GM10248 (cell line): Measurements from ENCODE around the gene AMN.

Source experiments
- CTCF ChIA-PET: fragments of 300-600 bp; sonication (Branson Sonifier 250); formaldehyde crosslinking; extraction: SDS; loops from one replicate; lab custom pipeline; 2021; ENCODE audit warnings: antibody characterized with exemption; lab: Yijun Ruan, JAX
- POLR2A ChIA-PET: fragments of 350-650 bp; sonication (Branson Sonifier 250); formaldehyde crosslinking; extraction: SDS; loops from one replicate; lab custom pipeline; 2020; ENCODE audit warnings: antibody characterized with exemption; lab: Yijun Ruan, JAX
- DNase-seq: peaks from one replicate; pipeline ENCODE4 v3.0.0; 2012; ENCODE audit errors: extremely low spot score
- TF ChIP-seq, protein P1 (sequence below): IDR thresholded peaks from 2 replicates; pipeline ENCODE4 v1.5.1; 2012; ENCODE audit warnings: mild to moderate bottlenecking, low read depth; ENCODE audit errors: extremely low read depth, missing control alignments, control extremely low read depth

AMN gene

DNA sequence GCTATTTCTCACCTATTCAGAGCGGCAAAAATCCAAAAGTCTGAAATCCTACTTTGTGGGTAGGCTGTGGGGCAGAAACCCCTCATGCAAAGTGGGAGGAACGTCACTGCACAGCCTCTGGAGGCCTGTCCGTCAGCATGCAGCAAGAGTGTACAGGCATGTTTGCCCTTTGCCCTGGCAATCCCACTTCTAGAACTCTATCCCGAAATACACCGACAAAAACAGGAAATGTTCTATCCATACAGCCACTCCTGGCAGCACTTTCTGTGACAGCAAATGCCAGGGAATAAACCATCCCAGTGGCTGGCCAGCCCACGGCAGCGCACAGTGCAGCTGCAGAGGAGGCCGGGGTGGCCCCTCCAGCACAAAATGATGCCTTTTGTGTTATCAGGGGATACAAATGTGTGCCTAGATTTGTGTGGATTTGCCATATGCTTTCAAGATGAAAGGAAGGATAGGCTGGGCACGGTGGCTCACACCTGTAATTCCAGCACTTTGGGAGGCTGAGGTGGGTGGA lies 39.7 kb downstream of the AMN start:
- TF ChIP-seq, protein P1, sequence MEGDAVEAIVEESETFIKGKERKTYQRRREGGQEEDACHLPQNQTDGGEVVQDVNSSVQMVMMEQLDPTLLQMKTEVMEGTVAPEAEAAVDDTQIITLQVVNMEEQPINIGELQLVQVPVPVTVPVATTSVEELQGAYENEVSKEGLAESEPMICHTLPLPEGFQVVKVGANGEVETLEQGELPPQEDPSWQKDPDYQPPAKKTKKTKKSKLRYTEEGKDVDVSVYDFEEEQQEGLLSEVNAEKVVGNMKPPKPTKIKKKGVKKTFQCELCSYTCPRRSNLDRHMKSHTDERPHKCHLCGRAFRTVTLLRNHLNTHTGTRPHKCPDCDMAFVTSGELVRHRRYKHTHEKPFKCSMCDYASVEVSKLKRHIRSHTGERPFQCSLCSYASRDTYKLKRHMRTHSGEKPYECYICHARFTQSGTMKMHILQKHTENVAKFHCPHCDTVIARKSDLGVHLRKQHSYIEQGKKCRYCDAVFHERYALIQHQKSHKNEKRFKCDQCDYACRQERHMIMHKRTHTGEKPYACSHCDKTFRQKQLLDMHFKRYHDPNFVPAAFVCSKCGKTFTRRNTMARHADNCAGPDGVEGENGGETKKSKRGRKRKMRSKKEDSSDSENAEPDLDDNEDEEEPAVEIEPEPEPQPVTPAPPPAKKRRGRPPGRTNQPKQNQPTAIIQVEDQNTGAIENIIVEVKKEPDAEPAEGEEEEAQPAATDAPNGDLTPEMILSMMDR: no peak
- ChIA-PET CTCF (no interaction called here), POLR2A (no interaction called here)
- no peak for DNase-seq

DNA sequence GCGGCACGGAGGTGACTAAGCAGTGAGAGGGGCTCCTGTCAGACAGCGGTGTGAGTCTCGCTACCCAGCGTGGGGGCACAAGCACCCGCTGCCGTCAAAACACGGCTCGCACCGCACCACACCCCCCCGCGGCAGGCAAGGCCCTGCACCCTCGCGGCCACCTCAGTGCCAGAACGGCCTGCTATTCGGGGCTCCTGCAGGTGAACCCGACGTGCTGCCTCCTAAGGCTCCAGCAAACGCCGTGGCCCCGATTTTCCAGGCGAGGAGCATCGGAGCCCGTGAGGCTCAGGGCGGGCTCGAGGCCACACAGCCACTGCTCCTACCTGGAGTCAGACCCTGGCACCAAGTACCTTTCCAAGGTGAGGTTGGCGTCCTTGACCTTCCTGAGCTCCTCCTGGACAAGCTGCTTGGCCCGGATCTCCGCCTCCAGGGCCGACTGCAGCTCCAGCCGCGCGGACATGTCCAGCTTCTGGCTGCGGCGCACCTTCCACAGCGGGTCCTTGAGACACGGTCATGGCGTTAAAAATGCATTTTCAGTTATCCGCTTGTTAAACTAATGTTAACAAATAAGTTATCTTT lies 41.8 kb downstream of the AMN start:
- POLR2A ChIA-PET: no interaction called here
- DNase-seq: no peak
- TF ChIP-seq, protein P1: no peak
- CTCF ChIA-PET: no interaction called here

DNA sequence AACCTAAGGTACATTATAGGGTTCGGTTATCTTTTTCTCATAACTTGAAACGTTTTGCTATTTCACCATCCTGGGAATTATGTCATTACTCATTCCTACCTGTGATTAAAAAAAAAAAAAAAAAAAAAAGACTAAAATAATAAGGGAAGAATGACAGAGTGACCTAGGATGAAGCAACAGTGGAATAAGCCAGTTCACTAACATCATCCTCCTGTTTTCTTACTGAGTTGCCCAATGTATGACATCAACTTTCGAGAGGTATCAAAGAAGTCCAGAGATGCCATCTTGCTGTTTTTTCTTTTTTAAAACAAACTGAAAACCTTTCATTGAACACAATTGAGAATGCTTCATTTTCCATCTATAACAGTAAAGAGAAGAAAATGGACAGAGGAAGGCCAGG lies 42.8 kb downstream of the AMN start:
- DNase-seq: no peak
- ChIA-PET POLR2A (no interaction called here), CTCF (interaction anchor here (1.3 kb wide), 1 partner anchor 104 kb away, joined by 3 read pairs; no protein-coding TSS in a partner anchor)
- TF ChIP-seq, protein P1: no peak

DNA sequence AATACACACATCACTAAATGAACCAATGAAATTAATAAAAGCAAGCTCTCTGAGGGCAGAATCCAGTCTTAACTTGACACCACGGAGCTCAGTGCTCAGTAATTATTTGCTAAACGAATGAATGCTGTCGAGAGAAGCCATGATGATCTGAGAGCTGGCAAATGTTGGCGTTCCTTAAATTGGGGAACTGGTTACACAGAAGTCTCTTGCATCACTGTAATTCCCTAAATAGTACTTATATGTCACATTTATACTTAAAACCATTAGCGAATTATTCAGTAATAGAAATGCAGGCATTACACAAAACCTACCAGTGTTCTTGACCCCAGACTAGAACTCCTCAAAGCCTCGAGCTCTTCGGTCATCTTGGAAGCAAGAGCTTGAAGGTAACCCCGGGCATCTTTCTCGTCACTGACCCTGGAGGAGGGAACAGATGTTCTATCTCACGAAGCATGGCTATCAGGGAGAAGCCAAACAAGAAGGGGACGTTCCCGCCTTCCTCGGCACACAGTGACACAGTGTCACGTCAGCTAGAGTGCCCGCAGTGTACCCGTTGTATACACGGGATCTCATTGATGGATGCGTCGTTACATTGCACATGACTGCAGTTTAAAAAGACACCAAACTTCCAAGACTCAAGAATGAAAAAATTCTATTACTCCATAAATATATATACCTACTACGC lies 43.6 kb downstream of the AMN start:
- ChIA-PET POLR2A (no interaction called here), CTCF (interaction anchor here (0.7 to 1.3 kb wide), 2 partner anchors 10 to 103 kb away, joined by 3 read pairs; no protein-coding TSS in a partner anchor)
- TF ChIP-seq, protein P1: no peak
- DNase-seq: no peak

DNA sequence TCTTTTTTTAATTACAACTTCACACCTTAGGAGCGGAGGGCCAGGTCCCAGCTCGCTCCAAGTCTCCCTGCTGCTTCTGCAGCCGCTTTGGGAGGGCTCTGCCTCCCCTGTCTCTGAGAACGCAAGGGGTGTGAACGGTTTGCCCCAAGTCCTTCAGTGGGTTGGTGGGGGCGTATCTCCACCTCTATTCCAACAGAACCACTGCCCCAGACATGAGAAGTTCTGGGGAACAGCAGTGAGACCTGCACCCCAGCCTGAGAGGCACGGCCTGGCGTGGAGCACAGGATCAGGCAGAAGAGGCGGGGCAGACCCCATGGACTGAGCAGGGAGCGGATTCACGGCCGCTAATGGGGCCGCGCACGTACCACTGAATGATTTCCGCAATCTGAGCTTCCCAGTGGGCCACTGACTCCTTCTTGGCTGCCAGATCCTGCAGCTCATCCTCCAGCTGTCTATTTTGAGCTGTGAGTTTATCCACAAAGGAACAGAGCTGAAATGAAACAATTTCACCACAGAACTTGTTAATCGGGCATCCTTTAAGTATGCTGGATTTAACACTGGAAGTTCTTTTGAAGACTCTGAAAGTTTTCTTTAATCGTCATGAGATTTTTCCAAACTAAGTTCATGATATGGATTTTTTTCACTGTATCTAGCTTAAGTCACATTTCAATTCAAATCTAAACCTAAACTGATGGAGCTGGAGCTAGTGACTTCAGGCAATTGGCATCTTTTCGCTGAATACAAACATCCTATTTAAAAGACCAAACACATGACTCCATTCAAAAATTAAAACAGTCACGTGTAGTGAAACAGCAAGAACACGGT lies 44.4 kb downstream of the AMN start:
- ChIA-PET CTCF (interaction anchor here (1.3 to 1.9 kb wide), 3 partner anchors 9 to 273 kb away, joined by 3 to 5 read pairs (median 3); no protein-coding TSS in a partner anchor), POLR2A (no interaction called here)
- TF ChIP-seq, protein P1: no peak
- no peak for DNase-seq

DNA sequence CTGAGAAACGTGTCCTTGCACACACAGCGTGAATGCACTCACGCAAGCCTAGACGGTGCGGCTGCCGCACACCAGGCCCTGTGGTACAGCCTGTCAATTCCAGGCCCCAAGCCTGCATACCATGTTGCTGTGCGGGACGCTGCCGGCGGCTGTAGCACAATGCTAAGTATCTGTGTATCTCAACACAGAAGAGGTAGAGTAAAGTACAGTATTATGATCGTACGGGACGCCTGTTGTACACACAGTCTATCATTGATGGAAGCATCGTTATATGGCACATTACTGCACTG lies 45.0 kb downstream of the AMN start:
- CTCF ChIA-PET: interaction anchor here (1.2 to 1.9 kb wide), 3 partner anchors 9 to 273 kb away, joined by 3 to 5 read pairs (median 3); no protein-coding TSS in a partner anchor

More for the DNA sequence above, 45.0 kb downstream of the AMN start:
- DNase-seq: no peak
- POLR2A ChIA-PET: no interaction called here
- TF ChIP-seq, protein P1: no peak
